Breast epithelium (tissue), 3 donors: ENCODE measurements around the gene SLC4A9.

Source experiments
- POLR2A ChIP-seq: fragments of 450-650 bp; IDR thresholded peaks from one replicate; pipeline ENCODE4 v1.6.1; 2016; ENCODE audit warnings: antibody characterized with exemption, mild to moderate bottlenecking, moderate library complexity
- POLR2AphosphoS5 ChIP-seq, 3 donors: sonication (generic); formaldehyde crosslinking; IDR thresholded peaks; one replicate each; pipeline ENCODE4 v1.6.1; 2017; ENCODE audit warnings: antibody characterized with exemption in 3 of 3

GRCh38 chr5:140340605-140341121 is 19.3 kb upstream of the SLC4A9 start:
- TF ChIP-seq POLR2AphosphoS5 (IDR thresholded peaks at IDR 0.05) (no peak), POLR2A (no peak)
